C4-2B (cell line): ENCODE results near the gene ZNF552.

ENCODE experiments used
- CTCF ChIP-seq: fragments of 450-650 bp; conservative IDR thresholded peaks from 2 replicates; pipeline ENCODE4 v1.5.1; 2017; ENCODE audit warnings: mild to moderate bottlenecking
- ZFX ChIP-seq: fragments of 450-650 bp; IDR thresholded peaks from 2 replicates; pipeline ENCODE4 v1.6.1; 2017

- no peak for TF ChIP-seq CTCF
- no peak for TF ChIP-seq ZFX
Measured at GRCh38 chr19:57771417-57771816, 43.3 kb downstream of the ZNF552 start.
